AG08396 (cell line): ENCODE measurements around the gene RDH16.

Source experiments
- DNase-seq: peaks from one replicate; pipeline ENCODE4 v3.0.0; 2012; ENCODE audit warnings: low spot score, mixed read lengths

The RDH16 gene, protein sequence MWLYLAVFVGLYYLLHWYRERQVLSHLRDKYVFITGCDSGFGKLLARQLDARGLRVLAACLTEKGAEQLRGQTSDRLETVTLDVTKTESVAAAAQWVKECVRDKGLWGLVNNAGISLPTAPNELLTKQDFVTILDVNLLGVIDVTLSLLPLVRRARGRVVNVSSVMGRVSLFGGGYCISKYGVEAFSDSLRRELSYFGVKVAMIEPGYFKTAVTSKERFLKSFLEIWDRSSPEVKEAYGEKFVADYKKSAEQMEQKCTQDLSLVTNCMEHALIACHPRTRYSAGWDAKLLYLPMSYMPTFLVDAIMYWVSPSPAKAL

DNA sequence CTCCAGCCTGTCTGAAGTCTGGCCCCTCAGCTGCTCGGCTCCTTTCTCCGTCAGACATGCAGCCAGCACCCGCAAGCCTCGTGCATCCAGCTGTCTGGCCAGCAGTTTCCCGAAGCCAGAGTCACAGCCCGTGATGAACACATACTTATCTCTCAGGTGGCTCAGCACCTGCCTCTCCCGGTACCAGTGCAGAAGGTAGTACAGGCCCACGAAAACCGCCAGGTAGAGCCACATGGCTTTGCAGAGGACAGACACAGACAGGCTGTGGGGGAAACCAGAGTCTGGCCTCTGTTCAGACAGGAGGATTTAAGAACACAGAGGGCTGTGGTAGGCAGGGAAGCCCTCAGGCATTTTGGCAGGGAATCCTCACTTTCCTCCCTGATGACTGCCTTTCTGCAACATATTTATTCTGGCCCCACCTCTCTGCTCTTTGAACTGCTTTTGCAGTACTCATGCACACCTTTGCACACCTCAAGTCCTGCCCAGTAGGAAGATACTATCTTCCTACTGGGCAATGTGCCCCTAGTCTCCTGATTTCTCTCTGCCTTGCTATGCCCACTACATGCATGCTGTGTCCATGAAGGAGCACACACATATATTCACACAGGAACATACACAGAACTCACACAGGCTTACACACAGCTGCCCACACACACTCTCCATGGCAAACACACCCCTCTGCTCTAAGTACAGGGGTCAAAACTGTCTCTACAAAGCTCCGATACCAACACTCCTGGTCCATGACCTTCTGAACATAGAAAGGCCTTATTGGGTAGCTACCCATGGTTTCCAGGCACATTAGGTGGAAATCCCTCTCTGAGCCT is at the start of gene RDH16:
RDH16 (minus strand) TSS at position 380 of the 824 bp plus-strand sequence; CDS start at position 234, 146 bp downstream.
- peak; percentile 1 for DNase-seq

DNA sequence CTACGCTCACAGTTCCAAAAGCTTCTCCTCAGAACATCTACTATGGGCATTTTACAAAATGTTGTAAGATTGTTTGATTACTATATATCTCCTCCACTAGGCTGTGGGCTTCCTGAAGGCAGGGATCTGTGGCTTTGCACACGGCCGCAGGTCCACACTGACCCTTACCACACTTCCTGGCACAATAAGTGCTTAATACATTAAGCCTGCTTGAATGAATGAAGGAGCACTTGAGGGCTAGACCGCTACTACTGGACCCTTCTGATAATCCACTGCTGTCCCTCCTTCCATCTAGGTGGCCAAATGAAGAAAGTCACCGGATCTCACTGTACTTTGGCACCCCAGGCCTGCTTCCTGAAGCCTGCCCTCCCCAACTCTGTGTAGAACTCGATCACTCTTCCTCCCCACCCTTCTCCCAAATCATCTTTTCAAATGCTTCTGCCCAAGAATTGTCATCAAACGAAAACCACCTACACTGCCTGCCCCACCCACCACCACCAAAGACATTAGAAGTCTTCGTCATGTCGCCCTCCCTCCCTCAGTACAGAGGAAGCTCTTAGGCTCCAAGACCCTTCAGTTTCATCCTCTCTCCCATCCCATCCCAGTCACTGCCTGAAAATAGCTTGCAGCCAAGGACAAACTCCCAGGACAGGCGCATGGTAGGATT is 49.5 kb upstream of the RDH16 start:
- DNase-seq: no peak

DNA sequence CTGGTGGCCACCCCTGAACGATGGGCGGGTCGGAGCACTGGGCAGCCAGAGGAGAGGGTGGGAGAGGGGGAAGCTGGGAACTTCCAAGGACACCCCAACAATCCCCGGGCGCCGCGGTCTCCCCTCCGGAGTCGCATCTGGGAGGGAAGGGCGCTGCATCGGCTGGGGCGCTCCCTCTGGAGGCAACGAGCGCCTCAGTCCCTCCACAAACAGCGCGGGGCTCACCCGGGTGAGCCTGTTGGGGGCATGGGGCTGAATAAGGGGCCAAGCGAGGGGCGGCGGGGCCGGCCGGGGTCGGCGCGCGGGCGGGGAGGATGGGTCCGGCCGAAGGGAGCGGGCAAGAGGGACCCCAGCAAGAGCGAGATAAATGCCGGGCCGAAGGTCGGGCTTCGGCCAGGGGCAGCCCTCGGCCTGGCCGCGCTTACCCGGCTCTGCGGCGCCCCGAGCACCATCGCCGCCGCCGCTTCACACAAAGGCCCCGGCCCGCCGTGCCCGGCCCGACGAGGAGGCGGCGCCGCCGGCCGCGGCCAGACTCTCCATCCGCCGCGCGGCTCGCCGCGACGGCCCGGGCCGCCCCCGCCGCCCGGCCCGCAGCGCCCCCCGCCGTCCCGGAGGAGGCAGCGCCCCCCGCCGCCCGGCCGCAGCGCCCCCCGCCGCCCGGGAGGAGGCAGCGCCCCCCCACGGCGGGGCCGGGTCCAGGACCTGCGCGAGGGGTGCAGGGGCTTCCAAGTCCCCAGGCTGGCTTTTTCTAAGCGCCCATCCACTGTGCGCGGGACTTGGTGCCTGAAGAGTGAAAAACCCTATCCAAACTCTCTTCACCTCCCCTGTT is 48.8 kb upstream of the RDH16 start, which contains the start of gene ZBTB39:
ZBTB39 (minus strand) TSS at position 567 of the 829 bp plus-strand sequence. CDS start 1,629 bp downstream, outside the sequence.
- DNase-seq: peak; percentile 95

DNA sequence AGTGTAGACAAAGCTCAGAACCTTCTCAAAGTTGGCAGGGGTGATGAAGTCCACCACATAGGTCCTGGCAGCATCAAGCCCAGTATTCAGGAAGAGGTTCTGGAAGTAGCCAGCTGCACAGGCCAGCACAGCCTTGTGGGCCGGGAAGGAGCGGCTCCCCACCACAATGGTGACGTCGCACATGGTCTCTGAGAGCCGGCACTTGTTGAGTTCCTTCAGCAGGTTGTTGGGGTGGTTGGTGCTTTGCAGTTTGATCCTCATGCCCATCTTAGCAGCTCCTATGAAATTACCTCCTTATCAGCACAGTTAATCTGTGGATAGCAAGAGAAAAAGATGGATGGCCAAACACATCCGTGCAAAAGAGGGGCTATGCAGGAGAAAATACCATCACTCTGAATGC is 47.2 kb upstream of the RDH16 start:
- no peak for DNase-seq

DNA sequence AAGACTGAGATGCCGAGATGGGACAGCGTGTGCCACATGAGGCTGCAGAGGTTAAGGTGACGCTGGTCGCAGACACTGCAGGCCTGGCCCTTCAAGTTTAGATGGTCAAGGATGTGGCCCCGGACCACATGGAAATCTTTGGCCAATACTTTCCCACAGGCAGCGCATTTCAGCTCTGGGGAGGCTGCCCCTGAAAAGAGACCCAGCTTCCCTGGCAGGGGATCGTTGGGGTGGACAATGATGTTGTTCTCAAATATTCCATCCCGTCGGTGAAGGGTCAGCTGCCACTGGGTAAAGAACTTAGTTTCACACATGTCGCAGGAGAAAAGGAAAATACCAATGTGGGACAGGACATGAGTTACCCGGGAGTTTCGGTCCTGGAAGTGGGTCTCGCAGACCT is 46.0 kb upstream of the RDH16 start:
- no peak for DNase-seq

DNA sequence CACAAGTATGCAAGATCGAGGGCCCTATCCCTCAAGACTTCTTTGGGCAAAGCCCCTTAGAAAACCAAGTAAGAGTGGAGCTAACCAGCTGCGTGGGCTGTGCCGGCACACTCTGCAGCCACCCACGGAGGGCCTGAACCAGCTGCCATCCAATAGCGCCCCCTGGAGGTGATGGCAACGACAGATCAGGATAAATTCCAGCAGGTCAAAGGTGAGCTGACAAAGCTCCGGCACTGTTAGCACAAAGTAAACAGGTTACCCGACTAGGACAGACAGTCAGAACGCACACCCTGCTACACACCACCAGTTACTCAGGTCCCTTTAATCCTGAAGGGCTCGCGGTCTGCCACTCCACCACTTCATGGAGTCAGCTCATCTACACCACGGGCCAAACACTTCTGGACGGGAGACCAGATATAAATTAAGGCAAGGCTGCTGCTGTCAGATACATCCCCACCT is 44.1 kb upstream of the RDH16 start:
- peak; percentile 84 for DNase-seq

DNA sequence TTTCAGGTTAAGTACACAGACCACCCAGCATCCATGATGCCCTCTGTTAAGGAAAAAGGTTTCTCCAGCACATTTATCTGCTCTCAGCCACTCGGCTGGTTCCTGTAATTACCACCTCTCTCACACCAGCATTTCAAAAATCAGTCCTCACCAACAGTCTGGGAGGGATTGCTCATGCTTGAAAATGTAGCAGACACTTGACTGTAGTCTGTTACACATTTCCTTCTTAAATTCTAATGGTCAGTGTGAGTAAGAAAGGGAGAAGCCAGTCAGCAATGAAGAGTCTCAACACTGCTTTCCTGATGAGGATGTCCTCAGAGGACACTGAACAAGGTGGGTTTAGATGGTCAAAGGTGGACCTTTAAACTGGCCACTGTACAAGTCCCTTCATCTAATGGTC is 43.0 kb upstream of the RDH16 start:
- no peak for DNase-seq

DNA sequence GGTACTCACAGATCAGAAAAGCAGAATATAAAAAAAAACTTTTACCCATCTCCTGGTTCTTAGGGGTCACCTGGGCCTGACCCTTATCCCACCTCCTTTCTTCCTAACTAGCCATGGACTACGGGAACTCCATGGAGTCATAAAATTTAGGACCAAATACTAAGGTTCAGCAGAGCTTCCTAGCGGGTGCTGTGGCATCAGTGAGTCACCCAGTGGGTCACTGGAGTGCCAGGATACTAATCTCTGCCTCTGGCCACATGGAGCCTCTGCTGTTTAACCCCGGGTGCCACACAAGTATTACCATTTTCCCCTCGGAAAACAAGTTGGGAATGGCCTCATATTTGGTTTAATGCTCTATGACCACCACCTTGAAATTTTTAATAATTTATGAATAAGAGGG is 42.0 kb upstream of the RDH16 start:
- DNase-seq: no peak

DNA sequence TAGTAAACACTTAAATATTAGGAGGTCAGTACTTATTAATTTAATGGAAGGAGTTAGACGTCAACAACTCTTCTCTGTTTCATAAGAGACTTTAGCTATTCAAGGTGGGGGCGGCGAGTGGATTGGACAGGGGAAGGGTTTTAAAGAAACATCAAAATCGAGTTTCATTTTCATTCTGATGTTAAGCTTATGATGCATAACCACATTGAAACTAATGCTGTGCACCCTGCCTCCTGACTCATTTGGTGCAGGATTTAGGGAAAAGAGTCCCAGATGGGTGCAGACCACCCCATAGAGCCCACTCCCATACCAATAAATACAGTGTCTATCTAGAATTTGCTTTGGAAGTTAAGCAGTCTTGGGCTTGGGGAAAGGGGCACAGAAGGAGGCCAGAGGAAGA is 41.6 kb upstream of the RDH16 start:
- no peak for DNase-seq

DNA sequence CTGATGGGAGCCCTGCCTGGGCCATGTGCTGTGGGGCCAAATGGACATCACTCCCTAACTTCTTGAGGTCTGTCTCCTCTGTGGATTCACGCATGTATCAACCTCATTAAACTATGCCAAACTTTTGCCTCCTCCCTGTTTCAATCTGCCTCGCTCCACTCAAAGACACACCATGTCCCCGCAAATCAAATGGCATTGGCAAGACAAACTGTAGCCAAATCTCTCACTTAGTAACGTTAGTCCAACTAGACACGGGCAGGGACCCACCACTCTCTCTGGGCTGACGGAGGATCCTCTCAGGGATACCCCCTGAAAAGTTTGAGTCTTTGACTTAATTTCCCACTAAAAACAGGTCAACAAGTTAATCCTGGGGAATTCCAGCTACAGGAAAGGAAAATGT is 40.9 kb upstream of the RDH16 start:
- DNase-seq: no peak

DNA sequence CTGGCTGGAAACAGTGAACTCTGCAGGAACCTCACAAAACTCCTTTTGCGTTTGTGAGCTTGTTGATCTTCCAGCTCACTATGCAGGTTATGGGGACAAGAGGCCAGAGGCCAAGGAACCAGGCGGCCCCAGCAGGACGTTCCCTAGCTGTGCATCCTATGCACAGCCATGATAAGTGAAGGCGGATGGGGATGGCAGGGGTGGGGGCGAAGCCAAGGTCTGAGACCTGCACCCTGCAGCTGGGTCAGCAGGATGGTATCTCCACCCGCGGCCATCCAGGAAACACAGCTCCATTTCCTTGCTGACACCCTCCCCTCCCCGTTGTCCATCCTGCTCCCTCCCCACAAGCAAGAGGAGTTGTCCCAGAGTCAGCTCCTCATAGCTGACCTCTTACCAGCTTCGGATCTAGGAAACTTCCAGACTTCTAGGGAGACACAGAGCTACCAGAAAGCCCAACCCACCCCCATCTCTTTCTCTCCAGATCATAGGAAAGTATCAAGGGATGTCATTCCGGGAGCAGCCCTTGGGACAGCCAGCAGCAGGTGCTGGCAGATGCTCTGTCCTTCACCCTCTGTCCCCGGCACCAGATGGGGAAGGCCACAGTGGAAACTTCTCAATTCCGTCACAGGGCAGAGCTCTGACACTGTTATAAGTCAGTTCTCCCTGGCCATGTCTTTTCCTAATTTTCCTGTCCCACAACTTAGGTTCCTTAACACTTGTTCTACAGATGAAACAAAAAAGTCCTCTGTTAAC is 39.6 kb upstream of the RDH16 start:
- DNase-seq: no peak

DNA sequence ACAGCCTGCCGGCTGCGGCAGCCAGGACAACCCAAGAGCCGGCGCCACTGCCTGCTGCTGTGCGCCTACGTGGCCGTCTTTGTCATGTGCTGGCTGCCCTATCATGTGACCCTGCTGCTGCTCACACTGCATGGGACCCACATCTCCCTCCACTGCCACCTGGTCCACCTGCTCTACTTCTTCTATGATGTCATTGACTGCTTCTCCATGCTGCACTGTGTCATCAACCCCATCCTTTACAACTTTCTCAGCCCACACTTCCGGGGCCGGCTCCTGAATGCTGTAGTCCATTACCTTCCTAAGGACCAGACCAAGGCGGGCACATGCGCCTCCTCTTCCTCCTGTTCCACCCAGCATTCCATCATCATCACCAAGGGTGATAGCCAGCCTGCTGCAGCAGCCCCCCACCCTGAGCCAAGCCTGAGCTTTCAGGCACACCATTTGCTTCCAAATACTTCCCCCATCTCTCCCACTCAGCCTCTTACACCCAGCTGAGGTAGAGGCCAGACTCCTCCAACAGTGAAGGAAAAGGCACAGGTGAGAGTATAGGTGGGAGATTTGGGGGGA is 38.6 kb upstream of the RDH16 start:
- DNase-seq: no peak

DNA sequence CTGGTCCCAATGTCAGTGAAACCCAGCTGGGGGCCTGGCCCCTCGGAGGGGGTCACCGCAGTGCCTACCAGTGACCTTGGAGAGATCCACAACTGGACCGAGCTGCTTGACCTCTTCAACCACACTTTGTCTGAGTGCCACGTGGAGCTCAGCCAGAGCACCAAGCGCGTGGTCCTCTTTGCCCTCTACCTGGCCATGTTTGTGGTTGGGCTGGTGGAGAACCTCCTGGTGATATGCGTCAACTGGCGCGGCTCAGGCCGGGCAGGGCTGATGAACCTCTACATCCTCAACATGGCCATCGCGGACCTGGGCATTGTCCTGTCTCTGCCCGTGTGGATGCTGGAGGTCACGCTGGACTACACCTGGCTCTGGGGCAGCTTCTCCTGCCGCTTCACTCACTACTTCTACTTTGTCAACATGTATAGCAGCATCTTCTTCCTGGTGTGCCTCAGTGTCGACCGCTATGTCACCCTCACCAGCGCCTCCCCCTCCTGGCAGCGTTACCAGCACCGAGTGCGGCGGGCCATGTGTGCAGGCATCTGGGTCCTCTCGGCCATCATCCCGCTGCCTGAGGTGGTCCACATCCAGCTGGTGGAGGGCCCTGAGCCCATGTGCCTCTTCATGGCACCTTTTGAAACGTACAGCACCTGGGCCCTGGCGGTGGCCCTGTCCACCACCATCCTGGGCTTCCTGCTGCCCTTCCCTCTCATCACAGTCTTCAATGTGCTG is 38.0 kb upstream of the RDH16 start:
- DNase-seq: no peak

DNA sequence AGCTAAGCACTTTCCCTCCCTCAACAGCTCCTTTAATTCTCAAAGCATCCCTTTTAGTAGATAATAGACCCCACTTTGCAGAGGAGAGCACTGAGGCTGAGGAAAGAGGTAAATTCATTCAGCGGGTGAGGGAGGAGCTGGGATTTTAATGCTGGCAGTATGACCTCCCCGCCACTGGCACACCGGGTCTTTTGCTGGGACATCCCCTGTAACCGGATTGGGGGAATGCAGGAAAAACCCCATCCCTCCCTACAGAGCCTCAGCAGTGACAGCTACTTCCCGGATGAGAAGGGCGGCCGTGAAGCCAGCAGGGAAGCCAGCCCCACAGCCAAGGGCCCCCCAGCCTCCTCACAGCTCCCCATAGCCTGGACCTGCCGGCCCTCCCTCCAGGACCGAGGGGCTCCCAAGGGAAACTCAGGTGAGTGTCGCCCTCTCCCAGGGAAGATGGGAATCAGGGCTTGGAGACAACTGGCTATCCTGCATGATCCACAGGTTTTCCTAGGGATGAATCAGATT is 36.9 kb upstream of the RDH16 start:
- no peak for DNase-seq

DNA sequence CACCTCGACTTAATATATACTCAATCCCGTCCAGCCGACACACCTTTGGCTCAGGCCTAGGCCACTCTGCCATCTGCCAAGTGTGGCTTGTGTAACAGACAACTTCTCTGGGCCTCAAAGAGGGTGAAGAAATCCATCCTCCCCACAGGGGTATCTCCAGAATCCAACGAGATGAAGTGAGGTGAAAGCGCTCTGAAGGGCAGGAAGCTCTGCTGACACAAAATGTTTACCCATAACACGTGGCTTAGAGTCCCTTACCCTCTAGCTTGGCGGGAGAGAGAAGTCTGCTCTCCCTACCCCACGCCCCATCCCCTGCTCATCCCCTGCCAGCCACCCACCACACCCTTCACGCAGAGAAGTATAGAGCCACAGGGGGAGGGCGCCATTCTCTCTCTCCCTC is 35.9 kb upstream of the RDH16 start:
- no peak for DNase-seq

DNA sequence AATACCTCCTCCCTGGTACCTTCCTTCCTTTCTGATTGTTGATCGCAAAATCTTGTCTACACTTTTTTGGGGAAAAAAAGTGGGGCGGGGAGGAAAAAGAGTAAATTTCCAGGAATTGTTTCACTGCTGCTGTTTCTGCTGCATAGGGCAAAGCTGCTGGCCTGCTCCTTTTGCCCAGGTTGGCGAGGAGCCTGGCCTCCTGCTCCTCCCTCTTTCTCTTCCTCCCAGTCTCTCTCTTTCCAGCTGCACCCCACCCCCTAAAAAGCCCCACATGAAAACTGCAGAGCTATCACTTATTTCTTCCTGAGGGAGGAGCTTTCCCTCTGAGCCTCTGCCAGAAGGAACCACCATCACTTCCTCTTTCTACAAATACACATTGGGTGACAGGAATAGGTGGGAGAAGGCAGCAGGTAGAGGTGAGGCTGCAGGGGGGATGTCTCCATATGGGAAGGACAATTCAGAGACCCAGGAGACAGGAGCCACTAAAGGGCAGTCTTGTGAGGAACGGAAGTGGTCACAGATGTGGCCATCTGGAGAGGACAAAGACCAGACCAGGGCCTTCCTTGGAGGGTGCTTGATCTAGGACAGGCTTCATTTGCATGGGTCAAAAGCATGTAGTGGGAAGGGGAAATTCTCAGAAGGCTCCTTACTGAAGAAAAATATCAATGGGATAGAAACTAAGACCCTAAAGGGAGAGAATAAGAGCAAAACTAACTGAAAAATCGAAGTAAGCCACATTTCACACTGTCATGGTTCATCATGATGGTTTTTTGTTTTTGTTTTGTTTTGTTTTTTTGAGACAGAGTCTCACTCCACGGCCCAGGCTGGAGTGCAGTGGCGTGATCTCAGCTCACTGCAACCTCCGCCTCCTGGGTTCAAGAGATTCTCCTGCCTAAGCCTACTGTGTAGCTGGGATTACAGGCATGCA is 34.2 kb upstream of the RDH16 start:
- DNase-seq: no peak

DNA sequence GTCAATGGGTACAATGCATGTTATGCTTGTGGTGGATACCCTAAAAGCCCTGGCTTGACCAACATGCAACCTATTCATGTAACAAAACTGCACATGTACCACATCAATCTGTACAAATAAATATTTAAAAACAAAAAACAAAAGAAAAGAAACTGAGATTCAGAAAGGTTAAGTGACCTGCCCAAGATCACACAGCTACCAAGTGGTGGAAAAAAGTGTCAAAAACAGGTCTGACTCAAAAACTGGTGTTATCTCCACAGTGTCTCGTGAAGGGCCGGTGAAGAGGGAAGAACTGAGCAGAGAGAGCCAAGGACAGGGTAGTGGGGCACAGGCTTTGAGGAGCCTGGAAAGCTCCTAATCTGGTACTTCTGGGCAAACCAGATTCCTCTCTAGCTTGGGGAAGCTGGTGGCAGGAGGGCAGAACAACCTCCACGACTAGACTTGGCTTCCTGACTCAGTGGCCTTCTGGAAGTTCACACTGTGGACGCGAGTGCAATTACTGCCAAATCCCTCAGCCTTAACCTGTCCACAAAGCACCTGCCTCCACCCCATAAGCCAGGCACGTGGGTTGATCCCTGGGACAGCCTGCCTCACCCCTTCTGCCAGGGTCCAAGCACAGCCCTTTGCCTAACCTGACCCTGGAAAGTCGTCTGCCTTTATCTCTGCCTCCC is 33.4 kb upstream of the RDH16 start:
- no peak for DNase-seq
